LNCAP (cell line): ENCODE results near the gene OR51L1.

Source experiments
- CTCF ChIP-seq: fragments of 450-650 bp; IDR thresholded peaks from 2 replicates; pipeline ENCODE4 v1.5.1; 2017; ENCODE audit warnings: mild to moderate bottlenecking

The OR51L1 gene

DNA sequence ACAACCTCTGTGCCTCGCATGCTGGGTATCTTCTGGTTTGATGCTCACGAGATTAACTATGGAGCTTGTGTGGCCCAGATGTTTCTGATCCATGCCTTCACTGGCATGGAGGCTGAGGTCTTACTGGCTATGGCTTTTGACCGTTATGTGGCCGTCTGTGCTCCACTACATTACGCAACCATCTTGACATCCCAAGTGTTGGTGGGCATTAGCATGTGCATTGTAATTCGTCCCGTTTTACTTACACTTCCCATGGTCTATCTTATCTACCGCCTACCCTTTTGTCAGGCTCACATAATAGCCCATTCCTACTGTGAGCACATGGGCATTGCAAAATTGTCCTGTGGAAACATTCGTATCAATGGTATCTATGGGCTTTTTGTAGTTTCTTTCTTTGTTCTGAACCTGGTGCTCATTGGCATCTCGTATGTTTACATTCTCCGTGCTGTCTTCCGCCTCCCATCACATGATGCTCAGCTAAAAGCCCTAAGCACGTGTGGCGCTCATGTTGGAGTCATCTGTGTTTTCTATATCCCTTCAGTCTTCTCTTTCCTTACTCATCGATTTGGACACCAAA lies 52.2 kb downstream of the OR51L1 start:
- no peak for TF ChIP-seq CTCF
